ENCODE results near the gene IFRD2. TPM values are rescaled to one million over a fixed set of nuclear protein-coding genes. Genes with fewer than 3 reads are reported as not detected.

IFRD2 gene
- total RNA-seq, 1 donor from 2014 or later = 77.7 TPM

- Histone ChIP-seq H3K4me3 (ENCODE audit: low read depth, low read length) (no peak overlapping the region), H3K36me3 (ENCODE audit: control insufficient read depth, insufficient read depth, low read length) (no peaks in the 10 kb centered on the region), H3K27me3 (ENCODE audit: control insufficient read depth, insufficient read depth, low read length) (peaks cover 11% of the 10 kb centered on the region)
- DNase-seq (ENCODE audit: low read depth) = no peak
- no peak for TF ChIP-seq CTCF (IDR thresholded peaks at IDR 0.05; ENCODE audit: insufficient read depth, low read length, poor library complexity, severe bottlenecking)
These were observed 46.7 kb upstream of the IFRD2 start for GRCh38 chr3:50338965-50339364.

GRCh38 chr3:50337175-50337861 lies 45.1 kb upstream of the IFRD2 start:
- no peaks in the 10 kb centered on the region for H3K36me3 ChIP-seq (ENCODE audit: control insufficient read depth, insufficient read depth, low read length)
- TF ChIP-seq CTCF (IDR thresholded peaks at IDR 0.05; ENCODE audit: insufficient read depth, low read length, poor library complexity, severe bottlenecking) = no peak
- H3K4me3 ChIP-seq (ENCODE audit: low read depth, low read length) = peak overlapping the region; percentile 74
- peaks cover 11% of the 10 kb centered on the region for H3K27me3 ChIP-seq (ENCODE audit: control insufficient read depth, insufficient read depth, low read length)
- peak; percentile 95 for DNase-seq (ENCODE audit: low read depth)

- DNase-seq (ENCODE audit: low read depth) = no peak
- Histone ChIP-seq H3K27me3 (ENCODE audit: control insufficient read depth, insufficient read depth, low read length) (peaks cover 11% of the 10 kb centered on the region), H3K36me3 (ENCODE audit: control insufficient read depth, insufficient read depth, low read length) (no peaks in the 10 kb centered on the region), H3K4me3 (ENCODE audit: low read depth, low read length) (peak overlapping the region; percentile 74)
- no peak for TF ChIP-seq CTCF (IDR thresholded peaks at IDR 0.05; ENCODE audit: insufficient read depth, low read length, poor library complexity, severe bottlenecking)
These were observed 44.4 kb upstream of the IFRD2 start for GRCh38 chr3:50336452-50337174.

- no peak for DNase-seq (ENCODE audit: low read depth)
- H3K4me3 ChIP-seq (ENCODE audit: low read depth, low read length) = no peak overlapping the region
- no peak for TF ChIP-seq CTCF (IDR thresholded peaks at IDR 0.05; ENCODE audit: insufficient read depth, low read length, poor library complexity, severe bottlenecking)
- peaks cover 1% of the 10 kb centered on the region for H3K36me3 ChIP-seq (ENCODE audit: control insufficient read depth, insufficient read depth, low read length)
- no peaks in the 10 kb centered on the region for H3K27me3 ChIP-seq (ENCODE audit: control insufficient read depth, insufficient read depth, low read length)
These were observed 42.3 kb upstream of the IFRD2 start for GRCh38 chr3:50334339-50335075.

GRCh38 chr3:50333744-50334328 lies 41.6 kb upstream of the IFRD2 start:
- Histone ChIP-seq H3K27me3 (ENCODE audit: control insufficient read depth, insufficient read depth, low read length) (no peaks in the 10 kb centered on the region), H3K4me3 (ENCODE audit: low read depth, low read length) (no peak overlapping the region), H3K36me3 (ENCODE audit: control insufficient read depth, insufficient read depth, low read length) (peaks cover 1% of the 10 kb centered on the region)
- DNase-seq (ENCODE audit: low read depth) = no peak
- no peak for TF ChIP-seq CTCF (IDR thresholded peaks at IDR 0.05; ENCODE audit: insufficient read depth, low read length, poor library complexity, severe bottlenecking)

All from kidney epithelial cell (primary cell).